UCSD-AML1 (cell line): ENCODE data around the gene NEUROD4.

Experiments
- DNase-seq: peaks from one replicate; lab custom pipeline; 2025; ENCODE audit not compliant: unreplicated experiment; lab: John Stamatoyannopoulos, UW

Gene NEUROD4

DNA sequence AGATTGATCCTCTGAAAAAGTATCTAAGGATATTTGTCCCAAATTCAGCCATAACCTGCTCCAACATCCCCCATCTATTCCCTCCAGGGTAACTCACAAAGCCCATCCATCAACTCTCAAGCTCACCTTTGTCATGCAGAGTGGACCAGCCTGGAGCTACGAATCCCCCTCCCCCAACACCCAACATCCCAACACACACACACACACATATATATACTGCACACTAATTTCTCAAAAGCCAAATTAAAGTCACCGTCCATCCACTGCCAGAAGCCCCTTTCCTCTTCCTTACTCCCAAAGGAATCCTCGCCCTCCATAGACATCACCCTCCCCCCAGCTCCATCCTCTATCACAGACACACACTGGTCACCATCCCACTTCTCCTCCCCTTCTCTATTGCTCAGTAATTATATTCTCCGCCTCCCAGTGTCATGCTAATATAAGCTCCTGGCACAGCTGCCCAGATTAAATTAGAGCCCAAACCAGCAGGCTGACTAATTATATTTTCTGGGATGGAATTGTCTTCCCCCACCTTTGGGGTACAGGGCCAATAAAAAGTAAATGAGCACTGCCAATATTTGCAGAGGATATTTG, 21.7 kb upstream of the NEUROD4 start:
- no peak for DNase-seq

DNA sequence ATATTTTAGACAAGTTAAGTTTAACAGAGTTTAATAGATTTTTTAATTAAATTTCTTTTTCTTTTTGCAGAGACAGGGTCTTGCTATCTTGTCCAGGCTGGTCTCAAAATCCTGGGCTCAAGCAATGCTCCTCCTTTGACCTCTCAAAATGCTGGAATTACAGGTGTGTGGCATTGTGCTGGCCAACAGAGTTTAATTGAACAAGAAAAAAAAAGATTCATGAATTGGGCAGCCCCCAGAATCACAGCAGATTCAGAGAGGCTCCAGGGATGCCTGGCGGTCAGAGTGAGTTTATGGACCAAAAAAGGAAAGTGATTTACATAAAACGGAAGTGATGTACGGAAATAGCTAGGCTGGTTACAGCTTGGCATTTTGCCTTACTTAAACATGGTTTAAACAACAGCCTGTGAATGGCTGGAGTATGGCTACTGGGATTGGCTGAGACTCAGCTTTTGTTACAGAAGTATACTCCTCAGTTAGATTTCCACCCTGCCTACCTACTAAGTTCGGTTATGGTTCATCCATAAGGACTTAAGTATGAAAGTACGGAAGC, 20.7 kb upstream of the NEUROD4 start:
- DNase-seq, result no peak

GRCh38 chr12:55001198-55001868, 18.4 kb upstream of the NEUROD4 start:
- no peak for DNase-seq

- no peak for DNase-seq
Measured at GRCh38 chr12:55002355-55002754, 17.4 kb upstream of the NEUROD4 start.

- DNase-seq, result no peak
Measured at GRCh38 chr12:55008944-55009585, 10.7 kb upstream of the NEUROD4 start.

DNA sequence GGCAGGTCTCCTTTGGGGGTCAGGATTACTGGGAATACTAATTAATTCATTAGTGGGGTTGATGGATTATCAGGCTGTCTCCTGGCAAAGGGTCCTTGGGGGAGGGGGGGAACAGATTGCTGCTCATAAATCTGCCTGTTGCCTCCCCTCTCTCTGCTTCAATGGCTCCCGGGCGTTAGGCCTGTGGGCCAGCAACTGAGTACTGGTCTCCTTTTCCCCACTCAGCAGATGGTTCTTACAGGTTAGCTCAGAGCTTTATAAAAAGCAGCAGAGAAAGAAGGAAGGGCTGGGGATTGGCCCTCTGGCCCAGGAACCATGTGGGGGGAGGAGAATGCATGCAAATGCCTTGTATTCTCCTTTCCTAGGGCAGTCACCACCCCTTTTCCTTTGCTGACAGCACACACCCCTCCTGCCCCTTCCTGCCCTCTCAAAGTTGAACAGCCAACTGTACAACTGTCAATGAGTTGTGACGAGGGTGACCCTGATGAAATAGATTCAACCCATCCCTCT, 2.3 kb upstream of the NEUROD4 start:
- DNase-seq, result no peak

- no peak for DNase-seq
Measured at GRCh38 chr12:55024575-55024974, 4.8 kb downstream of the NEUROD4 start.

GRCh38 chr12:55025508-55025907, 5.7 kb downstream of the NEUROD4 start:
- no peak for DNase-seq

DNA sequence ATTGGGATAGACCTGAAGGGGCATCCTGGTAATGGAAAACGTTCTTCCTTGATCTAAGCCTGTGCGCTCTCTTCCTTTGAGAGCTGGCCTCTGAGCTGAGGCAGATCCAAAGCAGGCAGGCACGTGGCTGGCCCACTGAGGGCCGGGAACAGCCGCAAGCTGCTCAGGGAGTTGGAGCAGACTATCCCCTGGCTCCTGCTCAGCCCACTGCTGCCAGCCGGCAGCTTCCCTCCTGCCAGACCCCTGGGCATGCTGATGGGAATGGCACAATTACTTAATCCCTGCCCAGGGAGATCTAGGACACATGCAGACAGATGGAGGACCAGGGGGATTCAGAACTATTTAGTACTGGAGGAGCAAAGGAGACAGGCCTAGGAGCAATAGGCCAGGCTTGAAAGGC, 14.4 kb downstream of the NEUROD4 start:
- DNase-seq, result no peak

DNA sequence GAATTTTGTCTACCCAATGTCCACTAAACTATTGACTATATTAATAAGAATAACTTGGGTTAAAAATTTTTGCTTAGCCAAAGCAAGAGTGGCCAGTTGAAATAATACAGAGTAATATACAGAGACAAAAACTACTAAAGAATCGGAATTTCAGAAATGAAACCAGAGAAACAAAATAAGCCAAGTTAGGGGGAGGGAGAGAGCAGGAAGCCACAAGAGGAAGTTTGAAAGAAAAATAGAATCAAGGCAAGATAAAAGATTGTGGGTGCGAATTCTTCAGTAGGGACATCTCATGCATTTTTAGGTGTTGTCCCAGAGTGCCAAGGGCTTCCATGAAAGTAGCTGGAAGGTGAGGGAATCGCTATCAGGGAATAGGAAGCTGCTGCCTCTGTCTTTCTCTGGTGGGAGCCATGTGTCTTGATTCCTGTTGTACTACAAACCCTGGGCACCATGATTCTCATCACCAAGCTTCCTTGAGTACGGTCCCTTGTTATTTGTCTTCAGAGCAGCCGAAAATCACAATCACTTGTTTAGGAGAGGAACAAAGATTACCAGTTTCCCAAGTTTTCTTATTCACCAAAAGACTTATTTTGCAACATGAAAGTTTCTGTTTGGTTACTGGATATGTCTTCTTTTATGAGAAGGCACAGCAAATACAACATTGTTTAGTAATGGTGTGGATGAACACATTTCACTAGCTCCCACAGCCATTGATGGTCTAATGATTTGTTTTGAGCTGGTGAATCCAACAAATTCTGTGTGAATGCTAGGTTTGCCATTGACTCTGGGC, 16.7 kb downstream of the NEUROD4 start:
- no peak for DNase-seq

DNA sequence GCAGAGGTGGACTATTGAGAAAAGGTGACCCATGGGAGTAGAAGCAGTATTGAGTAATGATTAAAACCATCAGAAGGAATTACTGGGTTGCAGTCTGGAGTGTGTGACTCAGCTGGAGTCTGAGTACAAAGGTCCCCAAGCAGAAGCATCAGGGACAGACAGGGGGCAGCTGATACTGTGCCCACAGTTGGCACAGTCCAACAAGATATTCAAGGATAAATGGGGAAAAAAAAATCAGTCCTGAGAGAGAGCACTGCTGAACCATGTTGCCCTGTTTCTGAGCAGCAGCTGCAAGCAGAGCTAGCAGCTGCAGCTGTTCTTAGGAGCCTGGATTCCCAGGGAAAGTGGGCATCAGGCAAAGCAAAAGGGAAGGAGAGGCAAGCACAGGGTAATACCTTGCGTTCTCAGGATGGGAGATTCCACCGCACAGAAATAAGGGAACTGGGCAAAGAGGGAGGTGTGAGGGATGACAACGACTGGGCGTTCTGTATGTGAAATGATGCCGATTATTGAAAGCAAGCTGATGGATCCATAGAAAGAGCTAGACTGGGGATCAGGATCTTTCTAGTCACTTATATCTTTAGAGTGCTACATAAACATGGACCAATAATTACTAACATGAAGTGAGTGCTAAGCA, 17.7 kb downstream of the NEUROD4 start:
- no peak for DNase-seq

GRCh38 chr12:55039395-55040354, 19.9 kb downstream of the NEUROD4 start:
- DNase-seq, result no peak

- no peak for DNase-seq
Measured at GRCh38 chr12:55041345-55042055, 21.7 kb downstream of the NEUROD4 start.

DNA sequence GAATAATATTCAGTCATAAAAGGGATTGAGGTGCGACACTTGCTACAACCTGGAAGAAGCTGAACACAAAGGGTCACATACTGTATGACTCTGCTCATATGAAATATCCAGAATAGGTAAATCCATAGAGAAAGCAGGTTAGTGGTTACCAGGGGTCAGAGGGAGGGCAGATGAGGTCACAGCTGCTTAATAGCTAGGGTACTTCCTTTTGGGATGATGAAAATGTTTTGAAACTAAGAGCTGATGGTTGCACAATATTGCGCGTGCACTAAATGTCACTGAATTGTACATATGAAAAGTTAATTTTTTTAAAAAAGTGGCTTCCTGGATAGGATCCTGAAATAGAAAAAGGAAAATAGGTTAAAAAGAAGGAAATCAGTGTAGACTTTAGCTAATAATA, 23.8 kb downstream of the NEUROD4 start:
- no peak for DNase-seq

GRCh38 chr12:55044135-55044534, 24.4 kb downstream of the NEUROD4 start:
- DNase-seq, result no peak

DNA sequence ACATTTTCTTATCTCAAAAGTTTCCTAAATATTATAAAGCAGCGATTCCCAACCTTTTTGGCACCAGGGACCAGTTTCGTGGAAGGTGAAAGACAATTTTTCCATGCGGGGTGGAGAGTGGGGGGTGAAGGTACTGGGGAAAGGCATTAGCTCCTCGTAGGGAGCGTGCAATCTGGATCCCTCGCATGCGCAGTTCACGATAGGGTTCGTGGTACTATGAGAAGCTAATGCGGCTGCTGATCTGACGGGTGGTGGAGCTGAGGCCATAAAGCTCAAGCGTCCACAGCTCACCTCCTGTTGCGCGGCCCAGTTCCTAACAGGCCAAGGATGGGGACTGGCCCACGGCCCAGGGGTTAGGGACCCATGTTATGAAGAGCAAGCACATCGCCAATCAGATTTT, 29.9 kb downstream of the NEUROD4 start:
- DNase-seq, result no peak

DNA sequence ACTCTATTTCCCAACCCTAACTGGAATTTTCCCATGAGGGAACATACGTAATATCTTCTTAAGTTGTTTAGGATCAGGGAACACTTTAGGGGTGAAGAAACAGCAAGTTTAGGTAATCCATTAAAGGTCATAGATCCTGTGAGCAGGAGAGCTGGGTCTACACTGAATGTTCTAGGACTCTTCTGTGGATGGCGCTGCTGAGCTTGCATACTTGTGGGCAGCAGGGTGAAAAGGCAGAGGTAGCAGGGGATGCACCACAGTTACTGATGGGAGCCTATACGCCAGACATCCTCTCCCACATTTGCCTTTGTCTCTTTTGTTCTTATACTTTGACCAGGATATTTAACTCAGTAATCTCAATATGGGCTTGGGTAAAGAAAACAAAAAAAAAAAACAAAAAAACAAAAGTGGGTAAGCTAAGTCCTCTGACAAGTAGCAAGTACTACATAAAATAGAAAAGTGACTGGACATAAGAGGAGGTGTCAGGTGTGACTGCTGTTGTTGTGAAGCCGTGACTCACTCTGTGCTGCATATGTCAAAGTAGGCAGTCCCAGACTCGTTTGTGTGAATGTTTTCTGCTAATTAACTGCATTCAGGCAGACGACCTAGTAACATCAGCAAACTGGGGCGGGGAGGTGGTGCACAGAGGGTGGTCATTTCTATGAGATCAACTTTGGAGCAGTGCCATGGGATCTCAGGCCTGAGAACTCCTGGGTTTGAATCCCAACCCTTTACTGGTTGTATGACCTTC, 31.6 kb downstream of the NEUROD4 start:
- no peak for DNase-seq

GRCh38 chr12:55057481-55057880, 37.7 kb downstream of the NEUROD4 start:
- no peak for DNase-seq
